Small intestine (tissue), 7 donors: Measurements from ENCODE around the gene HDAC4. TPM values are rescaled to one million over a fixed set of nuclear protein-coding genes. Genes with fewer than 3 reads are reported as not detected.

Experiments used
- DNase-seq, 2 donors: peaks; one replicate each; pipeline versions ENCODE4 v3.0.0 to v3.0.0-alpha.2; 2013
- FAIRE-seq: peaks from 2 replicates; lab custom pipeline; 2012; peaks lifted over from hg19 to GRCh38; lab: Jason Lieb, UNC
- H3K27ac ChIP-seq, 3 donors: one replicate each; pipeline ENCODE4 v1.5.1; 2013; ENCODE audit warnings: low read length in 2 of 3, mild to moderate bottlenecking in 2 of 3, control low read depth in 1 of 3, inconsistent platforms in 1 of 3, low read depth in 1 of 3, moderate library complexity in 1 of 3
- H3K27me3 ChIP-seq, 3 donors: one replicate each; pipeline ENCODE4 v1.6.1; 2013; ENCODE audit warnings: low read length in 3 of 3, inconsistent platforms in 1 of 3; ENCODE audit not compliant: control insufficient read depth in 3 of 3, insufficient read depth in 3 of 3
- H3K36me3 ChIP-seq, 3 donors: one replicate each; pipeline ENCODE4 v1.6.1; 2013; ENCODE audit warnings: low read length in 3 of 3, inconsistent platforms in 1 of 3, low read depth in 1 of 3, mild to moderate bottlenecking in 1 of 3, moderate library complexity in 1 of 3; ENCODE audit not compliant: control insufficient read depth in 3 of 3, insufficient read depth in 2 of 3
- H3K4me1 ChIP-seq, 3 donors: one replicate each; pipeline ENCODE4 v1.6.1; 2013; ENCODE audit warnings: low read length in 2 of 3, inconsistent platforms in 1 of 3, low read depth in 1 of 3, mild to moderate bottlenecking in 1 of 3, moderate library complexity in 1 of 3; ENCODE audit not compliant: control insufficient read depth in 3 of 3, insufficient read depth in 2 of 3
- H3K4me3 ChIP-seq, 3 donors: one replicate each; pipeline ENCODE4 v1.5.1; 2013; ENCODE audit warnings: low read length in 3 of 3, control low read depth in 1 of 3, inconsistent platforms in 1 of 3, low read depth in 1 of 3, mild to moderate bottlenecking in 1 of 3, moderate library complexity in 1 of 3
- H3K9me3 ChIP-seq, 2 donors: one replicate each; pipeline ENCODE4 v1.6.1; 2013; ENCODE audit warnings: low read depth in 1 of 2, low read length in 1 of 2; ENCODE audit not compliant: control insufficient read depth in 2 of 2, insufficient read depth in 1 of 2
- WGBS, 3 donors: extraction: QIAGEN DNeasy Blood & Tissue Kit; methylation state at CpG; one replicate each; pipeline ENCODE4 v1.1.7; 2013; 5-methylcytosine and 5-hydroxymethylcytosine counted together
- polyA plus RNA-seq, 4 donors: library from polyadenylated mRNA; stranded (reverse) in 3 of 4; unstranded in 1 of 4; fragments of 200-250 nt in 3 of 4; fragments of 120-200 nt in 1 of 4; gene quantifications; one replicate each; pipeline versions ENCODE4 v1.2.1 to v1.2.3, GENCODE V29; 2013
- donor health status: healthy with polysubstance abuse.
- donor health status: control.
- donor health status: control.
- donor health status: Bipolar disorder and iron deficiency.
- donor health status: healthy.

HDAC4 gene
- polyA plus RNA-seq, 4 donors = 3.1 to 11.3 (median 5.9) TPM

DNA sequence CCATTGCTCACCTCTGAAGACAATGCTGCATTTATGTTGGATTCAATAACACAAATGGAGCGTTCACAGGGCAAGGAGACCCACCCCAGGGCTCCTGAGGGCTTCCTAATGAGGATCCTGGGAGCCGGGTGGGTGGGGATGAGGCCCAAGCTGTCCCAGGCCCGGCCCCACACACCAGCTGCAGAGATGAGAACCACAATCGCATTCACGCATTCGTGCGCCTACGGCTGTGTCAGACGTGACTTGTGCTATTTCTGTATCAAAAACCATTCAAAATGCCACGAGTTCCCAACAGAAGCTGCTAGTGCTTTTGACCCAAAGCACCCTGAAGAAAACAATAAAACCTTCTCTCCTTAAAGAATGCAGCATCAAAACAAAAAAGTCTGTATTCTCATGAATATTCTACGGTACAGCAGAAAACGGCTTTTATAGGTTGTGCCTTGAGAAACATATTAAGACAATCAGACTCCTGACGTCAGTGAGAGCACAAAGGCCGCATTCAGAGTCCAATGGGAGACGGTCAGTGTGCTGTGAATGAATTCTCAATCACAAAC, 205.4 kb downstream of the HDAC4 start:
- no peak for FAIRE-seq
- 75 to 86% (median 85%) methylated on average over 15 of the region's 15 CpGs for WGBS, 3 donors
- H3K4me3 ChIP-seq = no peak overlapping the region
- no peaks in the 10 kb centered on the region for H3K4me1 ChIP-seq
- no peaks in the 10 kb centered on the region for H3K9me3 ChIP-seq
- no peak overlapping the region for H3K27ac ChIP-seq
- peaks cover 0 to 32% (median 4%) of the 10 kb centered on the region in 3 donors for H3K36me3 ChIP-seq
- DNase-seq = peak in 1 of 2 donors; percentile 10
- no peaks in the 10 kb centered on the region for H3K27me3 ChIP-seq

- DNase-seq (no peak), FAIRE-seq (no peak)
- Histone ChIP-seq H3K9me3 (no peaks in the 10 kb centered on the region), H3K4me1 (no peaks in the 10 kb centered on the region), H3K4me3 (no peak overlapping the region), H3K27me3 (no peaks in the 10 kb centered on the region), H3K36me3 (peaks cover 0 to 37% (median 4%) of the 10 kb centered on the region in 3 donors), H3K27ac (no peak overlapping the region)
- WGBS, 3 donors = 93 to 96% (median 95%) methylated on average over 23 of the region's 23 CpGs
These were observed 206.0 kb downstream of the HDAC4 start for GRCh38 chr2:239194731-239195317.

GRCh38 chr2:239193925-239194677, 206.7 kb downstream of the HDAC4 start:
- Histone ChIP-seq H3K36me3 (peaks cover 4 to 42% (median 4%) of the 10 kb centered on the region in 3 donors), H3K4me1 (no peaks in the 10 kb centered on the region), H3K9me3 (peaks cover 0 to 5% of the 10 kb centered on the region in 2 donors), H3K27ac (no peak overlapping the region), H3K27me3 (no peaks in the 10 kb centered on the region), H3K4me3 (no peak overlapping the region)
- WGBS, 3 donors = 89 to 95% (median 89%) methylated on average over 17 of the region's 17 CpGs
- no peak for DNase-seq
- no peak for FAIRE-seq

DNA sequence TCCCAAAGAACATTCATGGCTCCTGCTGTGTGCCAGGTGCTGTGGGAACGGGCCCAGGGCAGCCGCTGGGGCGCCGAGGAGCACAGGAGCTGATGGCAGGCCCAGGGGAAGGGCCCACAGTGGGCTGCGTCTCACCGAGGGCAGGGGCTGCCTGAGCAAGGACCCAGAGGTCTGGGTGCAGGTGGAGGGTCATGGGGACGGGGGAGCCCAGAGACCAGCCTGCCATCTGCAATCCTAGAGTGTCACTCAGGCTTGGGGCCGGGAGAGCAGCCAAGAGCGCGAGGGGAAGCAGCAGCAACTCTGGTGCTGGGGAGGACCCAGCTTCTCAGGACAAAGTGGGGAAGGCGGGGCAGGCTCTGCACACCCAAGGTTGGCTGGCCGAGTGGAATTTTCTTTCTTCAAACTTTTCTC, 207.4 kb downstream of the HDAC4 start:
- Histone ChIP-seq H3K4me3 (no peak overlapping the region), H3K36me3 (peaks cover 3 to 45% (median 4%) of the 10 kb centered on the region in 3 donors), H3K27ac (no peak overlapping the region), H3K4me1 (no peaks in the 10 kb centered on the region), H3K9me3 (peaks cover 0 to 10% of the 10 kb centered on the region in 2 donors), H3K27me3 (no peaks in the 10 kb centered on the region)
- FAIRE-seq = no peak
- 88 to 92% (median 89%) methylated on average over 12 of the region's 12 CpGs for WGBS, 3 donors
- DNase-seq = no peak

DNA sequence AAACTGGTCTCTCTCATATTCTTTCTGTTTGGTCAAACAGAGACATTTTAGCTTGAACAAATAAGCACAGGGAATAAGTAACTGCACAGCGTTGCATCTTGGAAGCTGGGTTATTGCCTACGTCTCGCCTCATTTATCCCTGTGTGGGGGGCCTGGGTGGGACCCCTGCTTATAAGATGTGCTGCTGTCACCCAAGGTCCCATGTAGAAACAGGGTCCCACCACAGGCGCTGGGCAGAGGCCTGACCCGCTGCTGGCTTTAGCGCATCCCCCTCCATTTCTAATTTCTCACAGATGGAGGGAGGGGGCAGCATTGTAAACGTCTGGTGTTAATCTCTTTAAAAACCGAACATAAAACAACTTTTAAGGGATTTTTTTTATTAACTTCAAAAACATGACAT, 207.8 kb downstream of the HDAC4 start:
- Histone ChIP-seq H3K27ac (no peak overlapping the region), H3K4me3 (no peak overlapping the region), H3K27me3 (no peaks in the 10 kb centered on the region), H3K36me3 (peaks cover 0 to 45% (median 4%) of the 10 kb centered on the region in 3 donors), H3K4me1 (no peaks in the 10 kb centered on the region), H3K9me3 (peaks cover 0 to 10% of the 10 kb centered on the region in 2 donors)
- FAIRE-seq (no peak), DNase-seq (no peak)
- 89 to 92% (median 92%) methylated on average over 8 of the region's 8 CpGs for WGBS, 3 donors

GRCh38 chr2:239192456-239192855, 208.4 kb downstream of the HDAC4 start:
- H3K36me3 ChIP-seq = peaks cover 0 to 47% (median 4%) of the 10 kb centered on the region in 3 donors
- no peaks in the 10 kb centered on the region for H3K27me3 ChIP-seq
- peaks cover 0 to 10% of the 10 kb centered on the region in 2 donors for H3K9me3 ChIP-seq
- no peak for FAIRE-seq
- DNase-seq = no peak
- no peak overlapping the region for H3K27ac ChIP-seq
- 86 to 92% (median 89%) methylated on average over 17 of the region's 17 CpGs for WGBS, 3 donors
- no peaks in the 10 kb centered on the region for H3K4me1 ChIP-seq
- no peak overlapping the region for H3K4me3 ChIP-seq

GRCh38 chr2:239190921-239191885, 209.6 kb downstream of the HDAC4 start:
- H3K27ac ChIP-seq = no peak overlapping the region
- WGBS, 3 donors = 89 to 96% (median 94%) methylated on average over 15 of the region's 15 CpGs
- no peak for FAIRE-seq
- no peaks in the 10 kb centered on the region for H3K4me1 ChIP-seq
- H3K4me3 ChIP-seq = no peak overlapping the region
- no peaks in the 10 kb centered on the region for H3K27me3 ChIP-seq
- peaks cover 0 to 10% of the 10 kb centered on the region in 2 donors for H3K9me3 ChIP-seq
- peaks cover 0 to 45% (median 4%) of the 10 kb centered on the region in 3 donors for H3K36me3 ChIP-seq
- DNase-seq = no peak

DNA sequence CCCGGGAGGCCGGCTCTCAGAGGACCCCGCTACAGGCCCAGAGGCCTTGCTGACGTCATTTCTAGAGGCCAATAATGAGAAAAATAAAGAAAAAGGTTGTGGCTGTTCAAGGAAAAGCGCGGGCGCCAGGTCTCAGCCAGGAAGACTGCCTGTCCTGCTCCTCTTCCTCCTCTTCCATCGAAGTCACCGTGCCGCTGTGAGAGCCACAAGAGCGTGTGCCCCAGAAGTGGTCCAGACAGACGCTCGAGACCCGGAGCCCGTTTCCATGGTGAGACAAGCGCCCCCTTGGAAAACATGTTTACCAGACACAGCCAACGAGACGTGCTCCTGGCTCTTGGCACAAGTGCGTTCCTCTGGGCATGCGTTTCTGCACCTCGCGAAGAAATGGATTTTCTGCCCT, 210.5 kb downstream of the HDAC4 start:
- FAIRE-seq = no peak
- no peak for DNase-seq
- Histone ChIP-seq H3K27me3 (no peaks in the 10 kb centered on the region), H3K27ac (no peak overlapping the region), H3K36me3 (peaks cover 0 to 50% (median 4%) of the 10 kb centered on the region in 3 donors), H3K4me3 (no peak overlapping the region), H3K9me3 (peaks cover 0 to 10% of the 10 kb centered on the region in 2 donors), H3K4me1 (no peaks in the 10 kb centered on the region)
- WGBS, 3 donors = 97% methylated on average over 22 of the region's 22 CpGs
